GM19397 (cell line): ENCODE measurements around the gene SUGCT.

Source experiments
- ATAC-seq: cut with Tn5 transposase; IDR thresholded peaks from one replicate; pipeline ENCODE4 v1.9.1; 2021; ENCODE audit warnings: mild to moderate bottlenecking, moderate library complexity; ENCODE audit not compliant: unreplicated experiment

SUGCT gene

GRCh38 chr7:40884241-40884640 lies 749.4 kb downstream of the SUGCT start:
- no peak for ATAC-seq

GRCh38 chr7:40885503-40885902 lies 750.7 kb downstream of the SUGCT start:
- ATAC-seq, result no peak

GRCh38 chr7:40887099-40887498 lies 752.3 kb downstream of the SUGCT start:
- ATAC-seq, result no peak

- no peak for ATAC-seq
Observed at GRCh38 chr7:40888499-40888898, 753.7 kb downstream of the SUGCT start.

GRCh38 chr7:40889099-40889498 lies 754.3 kb downstream of the SUGCT start:
- ATAC-seq, result no peak

- no peak for ATAC-seq
Observed at GRCh38 chr7:40889539-40889938, 754.7 kb downstream of the SUGCT start.

- ATAC-seq, result no peak
Observed at GRCh38 chr7:40890088-40890692, 755.4 kb downstream of the SUGCT start.

GRCh38 chr7:40891232-40891631 lies 756.4 kb downstream of the SUGCT start:
- ATAC-seq, result no peak

GRCh38 chr7:40899151-40899550 lies 764.3 kb downstream of the SUGCT start:
- ATAC-seq, result no peak

GRCh38 chr7:40899636-40900507 lies 765.1 kb downstream of the SUGCT start:
- ATAC-seq, result no peak

GRCh38 chr7:40903872-40904271 lies 769.1 kb downstream of the SUGCT start:
- no peak for ATAC-seq

GRCh38 chr7:40907286-40907685 lies 772.5 kb downstream of the SUGCT start:
- no peak for ATAC-seq

- ATAC-seq, result no peak
Observed at GRCh38 chr7:40909346-40909980, 774.7 kb downstream of the SUGCT start.
